ENCODE results near the gene ATP6V0A1. TPM values are rescaled to one million over a fixed set of nuclear protein-coding genes. Genes with fewer than 3 reads are reported as not detected.

The ATP6V0A1 gene
- total RNA-seq, 1 donor from 2014 or later = 69.4 TPM

DNA sequence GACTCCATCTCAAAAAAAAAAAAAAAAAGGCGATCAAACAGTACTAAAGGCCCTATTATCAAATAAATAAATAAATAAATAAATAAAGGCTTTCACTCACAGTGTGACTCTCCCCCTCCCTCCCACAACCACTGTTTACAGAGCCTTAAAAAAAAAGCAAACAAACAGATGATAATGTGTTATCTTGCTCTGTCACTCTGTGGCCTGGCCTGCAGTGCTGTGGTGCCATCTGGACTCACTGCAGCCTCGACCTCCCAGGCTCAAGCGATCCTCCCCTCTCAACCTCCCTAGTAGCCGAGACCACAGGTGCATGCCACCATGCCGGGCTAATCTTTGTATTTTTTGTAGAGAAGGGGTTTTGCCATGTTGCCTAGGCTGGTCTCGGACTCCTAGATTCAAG is 69.3 kb downstream of the ATP6V0A1 start:
- no peaks in the 10 kb centered on the region for H3K27me3 Mint-ChIP-seq
- no peaks in the 10 kb centered on the region for H3K9me3 Mint-ChIP-seq
- TF ChIP-seq, protein P1, sequence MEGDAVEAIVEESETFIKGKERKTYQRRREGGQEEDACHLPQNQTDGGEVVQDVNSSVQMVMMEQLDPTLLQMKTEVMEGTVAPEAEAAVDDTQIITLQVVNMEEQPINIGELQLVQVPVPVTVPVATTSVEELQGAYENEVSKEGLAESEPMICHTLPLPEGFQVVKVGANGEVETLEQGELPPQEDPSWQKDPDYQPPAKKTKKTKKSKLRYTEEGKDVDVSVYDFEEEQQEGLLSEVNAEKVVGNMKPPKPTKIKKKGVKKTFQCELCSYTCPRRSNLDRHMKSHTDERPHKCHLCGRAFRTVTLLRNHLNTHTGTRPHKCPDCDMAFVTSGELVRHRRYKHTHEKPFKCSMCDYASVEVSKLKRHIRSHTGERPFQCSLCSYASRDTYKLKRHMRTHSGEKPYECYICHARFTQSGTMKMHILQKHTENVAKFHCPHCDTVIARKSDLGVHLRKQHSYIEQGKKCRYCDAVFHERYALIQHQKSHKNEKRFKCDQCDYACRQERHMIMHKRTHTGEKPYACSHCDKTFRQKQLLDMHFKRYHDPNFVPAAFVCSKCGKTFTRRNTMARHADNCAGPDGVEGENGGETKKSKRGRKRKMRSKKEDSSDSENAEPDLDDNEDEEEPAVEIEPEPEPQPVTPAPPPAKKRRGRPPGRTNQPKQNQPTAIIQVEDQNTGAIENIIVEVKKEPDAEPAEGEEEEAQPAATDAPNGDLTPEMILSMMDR (conservative IDR thresholded peaks at IDR 0.05) = no peak
- no peak overlapping the region for H3K4me3 Mint-ChIP-seq
- peaks cover 3% of the 10 kb centered on the region for H3K36me3 Mint-ChIP-seq
- H3K4me1 Mint-ChIP-seq (ENCODE audit: unreplicated experiment) = peaks cover 17% of the 10 kb centered on the region
- DNase-seq (ENCODE audit: extremely low spot score, unreplicated experiment) = no peak
- no peak overlapping the region for H3K27ac Mint-ChIP-seq

DNA sequence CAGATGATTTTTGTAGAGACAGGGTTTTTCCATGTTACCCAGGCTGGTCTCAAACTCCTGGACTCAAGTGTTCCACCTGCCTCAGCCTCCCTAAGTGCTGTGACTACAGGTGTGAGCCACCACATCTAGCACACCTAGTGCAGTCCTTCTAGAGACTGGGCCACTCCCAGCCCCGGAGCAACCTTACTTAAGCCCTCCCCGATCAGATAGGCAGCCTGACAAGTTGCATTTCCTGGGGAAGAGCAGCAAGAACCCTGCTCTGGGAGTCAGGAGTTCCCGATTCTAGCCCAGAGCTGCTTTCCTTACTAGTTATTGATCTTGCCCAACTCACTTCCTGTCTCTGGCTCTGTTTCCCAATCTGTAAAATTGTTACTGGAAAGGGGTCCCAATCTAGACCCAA is 70.4 kb downstream of the ATP6V0A1 start:
- TF ChIP-seq, protein P1 (conservative IDR thresholded peaks at IDR 0.05) = no peak
- no peaks in the 10 kb centered on the region for H3K27me3 Mint-ChIP-seq
- H3K27ac Mint-ChIP-seq = no peak overlapping the region
- H3K4me1 Mint-ChIP-seq (ENCODE audit: unreplicated experiment) = peaks cover 17% of the 10 kb centered on the region
- no peak for DNase-seq (ENCODE audit: extremely low spot score, unreplicated experiment)
- H3K36me3 Mint-ChIP-seq = peaks cover 3% of the 10 kb centered on the region
- no peaks in the 10 kb centered on the region for H3K9me3 Mint-ChIP-seq
- H3K4me3 Mint-ChIP-seq = no peak overlapping the region

DNA sequence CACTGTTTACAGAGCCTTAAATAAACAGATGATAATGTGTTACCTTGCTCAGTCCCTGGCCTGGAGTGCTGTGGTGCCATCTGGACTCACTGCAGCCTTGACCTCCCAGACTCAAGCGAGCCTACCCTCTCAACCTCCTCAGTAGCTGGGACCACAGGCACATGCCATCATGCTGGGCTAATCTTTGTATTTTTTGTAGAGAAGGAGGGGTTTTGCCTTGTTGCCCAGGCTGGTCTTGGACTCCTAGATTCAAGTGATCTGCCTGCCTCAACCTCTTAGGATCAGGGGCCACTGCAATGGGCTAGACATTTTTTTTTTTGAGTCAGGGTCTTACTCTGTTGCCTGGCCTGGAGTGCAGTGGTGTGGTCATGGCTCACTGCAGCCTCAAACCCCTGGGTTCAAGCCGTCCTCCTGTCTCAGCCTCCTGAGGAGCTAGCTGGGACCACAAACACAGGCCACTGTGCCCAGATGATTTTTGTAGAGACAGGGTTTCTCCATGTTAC is 72.3 kb downstream of the ATP6V0A1 start:
- H3K27me3 Mint-ChIP-seq = no peaks in the 10 kb centered on the region
- peak overlapping the region; percentile 88 for H3K4me3 Mint-ChIP-seq
- H3K4me1 Mint-ChIP-seq (ENCODE audit: unreplicated experiment) = peaks cover 23% of the 10 kb centered on the region
- no peak for DNase-seq (ENCODE audit: extremely low spot score, unreplicated experiment)
- peak overlapping the region; percentile 93 for H3K27ac Mint-ChIP-seq
- H3K9me3 Mint-ChIP-seq = no peaks in the 10 kb centered on the region
- no peaks in the 10 kb centered on the region for H3K36me3 Mint-ChIP-seq
- TF ChIP-seq, protein P1 (conservative IDR thresholded peaks at IDR 0.05) = no peak

DNA sequence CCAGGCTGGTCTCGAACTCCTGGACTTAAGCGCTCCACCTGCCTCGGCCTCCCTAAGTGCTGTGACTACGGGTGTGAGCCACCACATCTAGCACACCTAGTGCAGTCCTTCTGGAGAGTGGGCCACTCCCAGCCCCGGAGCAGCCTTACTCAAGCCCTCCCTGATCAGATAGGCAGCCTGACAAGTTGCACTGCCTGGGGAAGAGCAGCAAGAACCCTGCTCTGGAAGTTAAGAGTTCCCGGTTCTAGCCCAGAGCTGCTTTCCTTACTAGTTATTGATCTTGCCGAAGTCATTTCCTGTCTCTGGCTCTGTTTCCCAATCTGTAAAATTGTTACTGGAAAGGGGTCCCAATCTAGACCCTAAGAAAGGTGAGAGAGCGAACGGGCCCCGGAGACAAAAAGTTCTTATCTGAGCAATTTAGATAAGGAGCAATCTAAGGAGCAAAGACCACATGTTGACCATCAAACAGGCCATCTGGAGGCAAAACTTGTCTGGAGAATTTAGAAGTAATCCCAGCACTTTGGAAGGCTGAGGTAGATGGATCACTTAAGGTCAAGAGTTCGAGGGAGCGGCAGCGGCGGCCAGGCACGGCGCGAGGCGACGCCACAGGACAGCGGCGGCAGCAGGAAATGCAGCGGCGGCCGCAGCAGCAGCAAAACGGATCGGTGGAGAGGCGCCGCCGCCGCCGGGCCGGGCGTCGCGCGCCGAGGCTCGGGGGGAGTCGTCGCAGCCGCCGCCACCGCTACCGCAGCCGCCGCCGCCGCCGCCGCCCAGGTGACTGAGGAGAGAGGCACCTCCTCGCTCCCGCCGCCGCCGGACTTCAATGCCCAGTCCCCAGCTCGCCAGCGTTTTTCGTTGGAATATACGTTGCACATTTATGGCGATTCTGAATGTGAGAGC is 73.0 kb downstream of the ATP6V0A1 start:
- Mint-ChIP-seq H3K4me1 (ENCODE audit: unreplicated experiment) (peaks cover 23% of the 10 kb centered on the region), H3K4me3 (peak overlapping the region; percentile 88), H3K36me3 (no peaks in the 10 kb centered on the region), H3K9me3 (no peaks in the 10 kb centered on the region), H3K27ac (peak overlapping the region; percentile 93), H3K27me3 (no peaks in the 10 kb centered on the region)
- DNase-seq (ENCODE audit: extremely low spot score, unreplicated experiment) = no peak
- TF ChIP-seq, protein P1 (conservative IDR thresholded peaks at IDR 0.05) = peak; percentile 68

DNA sequence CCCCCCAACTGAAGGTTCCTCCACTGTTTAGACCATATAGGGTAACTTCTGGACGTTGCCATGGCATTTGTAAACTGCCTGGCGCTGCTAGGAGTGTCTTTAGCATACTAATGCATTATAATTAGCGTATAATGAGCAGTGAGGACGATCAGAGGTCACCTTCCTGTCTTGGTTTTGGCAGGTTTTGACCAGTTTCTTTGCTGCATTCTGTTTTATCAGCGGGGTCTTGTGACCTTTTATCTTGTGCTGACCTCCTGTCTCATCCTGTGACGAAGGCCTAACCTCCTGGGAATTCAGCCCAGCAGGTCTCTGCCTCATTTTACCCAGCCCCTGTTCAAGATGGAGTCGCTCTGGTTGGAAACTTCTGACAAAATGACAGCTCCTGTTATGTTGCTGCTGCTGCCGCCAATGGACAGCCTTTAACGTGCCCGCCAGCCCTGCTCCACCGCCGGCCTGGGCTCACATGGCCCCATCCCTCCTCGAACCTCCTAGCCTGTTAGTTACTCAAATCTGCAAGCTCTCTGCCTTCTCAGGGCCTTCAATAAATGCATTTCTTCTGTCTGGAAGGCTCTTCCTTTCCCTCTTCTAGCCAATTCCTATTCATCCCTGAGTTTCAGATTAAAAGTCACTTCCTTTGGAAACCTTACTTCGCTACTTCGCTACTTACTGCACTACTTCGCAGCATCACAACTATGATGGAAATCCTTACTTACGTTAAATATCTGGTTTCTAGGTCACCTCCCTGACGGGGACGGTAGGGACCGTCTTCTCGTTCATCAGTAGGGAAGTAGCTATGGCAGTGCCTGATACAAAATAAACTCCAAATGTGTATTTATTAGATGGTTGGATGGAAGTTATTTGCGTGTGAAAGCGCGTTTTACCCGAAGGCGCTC is 76.7 kb downstream of the ATP6V0A1 start:
- TF ChIP-seq, protein P1 (conservative IDR thresholded peaks at IDR 0.05) = no peak
- Mint-ChIP-seq H3K36me3 (peaks cover 3% of the 10 kb centered on the region), H3K4me1 (ENCODE audit: unreplicated experiment) (peaks cover 20% of the 10 kb centered on the region), H3K4me3 (peak overlapping the region; percentile 86), H3K27ac (peak overlapping the region; percentile 83), H3K27me3 (no peaks in the 10 kb centered on the region), H3K9me3 (no peaks in the 10 kb centered on the region)
- DNase-seq (ENCODE audit: extremely low spot score, unreplicated experiment) = no peak
